Measurements from ENCODE around the gene IPO11.
"Not testable (repeated sequence)": the region's sequence is repeated elsewhere in the genome, so short reads cannot be mapped to it uniquely, and the experiment has no call there.

Gene IPO11

GRCh38 chr5:62520812-62521211, 108.2 kb downstream of the IPO11 start:
- not testable (repeated sequence) for DNase-seq

GRCh38 chr5:62521319-62521718, 108.8 kb downstream of the IPO11 start:
- no peak for DNase-seq

- no peak for DNase-seq
Observed at GRCh38 chr5:62522811-62523210, 110.2 kb downstream of the IPO11 start.

GRCh38 chr5:62533597-62533996, 121.0 kb downstream of the IPO11 start:
- no peak for DNase-seq

GRCh38 chr5:62534461-62535236, 122.1 kb downstream of the IPO11 start:
- no peak for DNase-seq

GRCh38 chr5:62536232-62536631, 123.7 kb downstream of the IPO11 start:
- no peak for DNase-seq

GRCh38 chr5:62536783-62537182, 124.2 kb downstream of the IPO11 start:
- no peak for DNase-seq

GRCh38 chr5:62538017-62538942, 125.7 kb downstream of the IPO11 start:
- no peak for DNase-seq

- DNase-seq, result no peak
Observed at GRCh38 chr5:62542720-62543119, 130.2 kb downstream of the IPO11 start.

GRCh38 chr5:62547945-62548630, 135.5 kb downstream of the IPO11 start:
- no peak for DNase-seq

- no peak for DNase-seq
Observed at GRCh38 chr5:62550103-62550502, 137.5 kb downstream of the IPO11 start.

GRCh38 chr5:62555930-62556329, 143.4 kb downstream of the IPO11 start:
- no peak for DNase-seq

- no peak for DNase-seq
Observed at GRCh38 chr5:62558941-62559340, 146.4 kb downstream of the IPO11 start.

GRCh38 chr5:62560786-62561185, 148.2 kb downstream of the IPO11 start:
- DNase-seq, result no peak

- no peak for DNase-seq
Observed at GRCh38 chr5:62561896-62562295, 149.3 kb downstream of the IPO11 start.

GRCh38 chr5:62562867-62563266, 150.3 kb downstream of the IPO11 start:
- DNase-seq, result no peak

- no peak for DNase-seq
Observed at GRCh38 chr5:62564101-62564500, 151.5 kb downstream of the IPO11 start.

- DNase-seq, result not testable (repeated sequence)
Observed at GRCh38 chr5:62565740-62566139, 153.2 kb downstream of the IPO11 start.

- DNase-seq, result no peak
Observed at GRCh38 chr5:62568143-62568542, 155.6 kb downstream of the IPO11 start.

GRCh38 chr5:62568800-62569432, 156.4 kb downstream of the IPO11 start:
- DNase-seq, result no peak

GRCh38 chr5:62569470-62569869, 156.9 kb downstream of the IPO11 start:
- no peak for DNase-seq

- no peak for DNase-seq
Observed at GRCh38 chr5:62572918-62573514, 160.5 kb downstream of the IPO11 start.

Measured in hippocampal formation (tissue), 2 donors.